ENCODE results near the gene TBXAS1.

Gene TBXAS1

DNA sequence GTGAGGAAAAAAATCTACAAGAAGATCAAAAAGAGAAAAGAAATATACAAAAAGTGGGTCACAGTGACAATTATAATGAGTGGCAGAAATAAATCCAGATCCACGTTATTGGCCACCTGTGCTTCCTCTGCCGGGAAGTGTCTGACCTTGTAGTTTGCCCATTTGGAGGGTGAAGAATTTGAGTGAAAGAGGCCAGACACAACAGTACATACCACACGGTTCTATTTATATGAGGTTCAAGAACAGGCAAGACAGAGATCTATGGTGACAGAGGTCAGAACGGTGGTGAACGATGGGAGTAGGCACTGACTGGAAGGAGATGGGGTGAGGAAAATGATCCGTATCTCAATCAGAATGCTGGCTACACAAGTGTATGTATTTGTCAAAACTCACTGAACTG, 216.6 kb downstream of the TBXAS1 start:
- H3K79me2 ChIP-seq (ENCODE audit: control insufficient read depth, low read length), result no peaks in the 10 kb centered on the region

DNA sequence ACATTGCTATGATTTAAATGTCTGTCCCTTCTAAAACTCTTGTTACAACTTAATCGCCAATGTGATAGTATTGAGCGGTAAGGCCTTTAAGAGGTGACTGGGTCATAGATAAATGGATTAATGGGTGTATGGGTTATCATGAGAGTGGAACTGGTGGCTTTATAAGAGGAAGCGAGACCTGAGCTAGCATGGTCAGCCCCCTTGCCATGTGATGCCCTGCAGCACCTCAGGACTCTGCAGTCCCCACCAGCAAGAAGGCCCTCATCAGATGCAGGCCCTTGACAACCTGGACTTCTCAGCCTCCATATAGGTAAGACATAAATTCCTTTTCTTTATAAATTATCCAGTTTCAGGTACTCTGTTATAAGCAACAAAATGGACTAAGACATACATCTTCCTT, 218.1 kb downstream of the TBXAS1 start:
- Histone ChIP-seq H3K27me3 (ENCODE audit: control insufficient read depth, low read length) (no peaks in the 10 kb centered on the region), H4K20me1 (ENCODE audit: control insufficient read depth, insufficient read depth, low read depth, low read length) (no peaks in the 10 kb centered on the region), H3K27ac (ENCODE audit: low read depth, low read length) (no peak overlapping the region), H3K4me1 (ENCODE audit: control insufficient read depth, low read length) (no peaks in the 10 kb centered on the region), H3K4me2 (ENCODE audit: low read length) (no peak overlapping the region), H3K4me3 (ENCODE audit: low read length) (no peak overlapping the region), H3K36me3 (ENCODE audit: control insufficient read depth, low read length) (no peaks in the 10 kb centered on the region), H3K9me3 (ENCODE audit: control insufficient read depth, insufficient read depth, low read length) (no peaks in the 10 kb centered on the region), H3K9me2 (replicated peaks; ENCODE audit: control insufficient read depth, low read length) (no peaks in the 10 kb centered on the region), H3K79me2 (ENCODE audit: control insufficient read depth, low read length) (no peaks in the 10 kb centered on the region), H3F3A (ENCODE audit: control insufficient read depth, insufficient read depth) (no peaks in the 10 kb centered on the region)
- TF ChIP-seq EZH2phosphoT487 (IDR thresholded peaks at IDR 0.05; ENCODE audit: borderline replicate concordance, low read length) (no peak), CTCF (IDR thresholded peaks at IDR 0.05; ENCODE audit: low read depth, low read length, poor library complexity, severe bottlenecking) (no peak)

More for the DNA sequence above, 216.6 kb downstream of the TBXAS1 start:
- H3K4me2 ChIP-seq (ENCODE audit: low read length), result no peak overlapping the region
- H3K9me2 ChIP-seq (replicated peaks; ENCODE audit: control insufficient read depth, low read length), result no peaks in the 10 kb centered on the region
- no peak overlapping the region for H3K27ac ChIP-seq (ENCODE audit: low read depth, low read length)
- TF ChIP-seq EZH2phosphoT487 (IDR thresholded peaks at IDR 0.05; ENCODE audit: borderline replicate concordance, low read length) (no peak), CTCF (IDR thresholded peaks at IDR 0.05; ENCODE audit: low read depth, low read length, poor library complexity, severe bottlenecking) (no peak)
- no peaks in the 10 kb centered on the region for H3K36me3 ChIP-seq (ENCODE audit: control insufficient read depth, low read length)
- no peaks in the 10 kb centered on the region for H3K27me3 ChIP-seq (ENCODE audit: control insufficient read depth, low read length)
- no peaks in the 10 kb centered on the region for H3K4me1 ChIP-seq (ENCODE audit: control insufficient read depth, low read length)
- H4K20me1 ChIP-seq (ENCODE audit: control insufficient read depth, insufficient read depth, low read depth, low read length), result no peaks in the 10 kb centered on the region
- H3K4me3 ChIP-seq (ENCODE audit: low read length), result no peak overlapping the region
- H3F3A ChIP-seq (ENCODE audit: control insufficient read depth, insufficient read depth), result no peaks in the 10 kb centered on the region
- no peaks in the 10 kb centered on the region for H3K9me3 ChIP-seq (ENCODE audit: control insufficient read depth, insufficient read depth, low read length)

DNA sequence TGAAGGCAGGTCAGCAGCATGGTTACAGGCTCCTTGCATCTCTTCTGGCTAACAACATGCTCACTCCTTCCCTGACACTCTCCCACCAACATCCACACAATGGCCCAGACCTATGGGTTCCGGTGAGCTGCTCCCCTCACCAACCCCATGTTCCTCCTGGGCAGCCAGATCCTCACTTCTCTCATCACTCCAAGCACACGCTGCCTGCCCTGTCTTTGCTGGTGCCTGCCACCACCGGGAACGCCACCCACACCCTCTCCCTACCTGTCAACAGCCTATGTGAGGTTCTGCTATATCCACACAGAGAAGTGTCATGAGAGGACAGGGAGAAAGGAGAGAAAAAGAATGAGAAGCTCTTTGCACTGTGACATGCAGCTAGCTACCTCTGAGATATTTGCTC, 219.1 kb downstream of the TBXAS1 start:
- H3K27me3 ChIP-seq (ENCODE audit: control insufficient read depth, low read length), result no peaks in the 10 kb centered on the region
- H3K4me1 ChIP-seq (ENCODE audit: control insufficient read depth, low read length), result no peaks in the 10 kb centered on the region
- H3K9me3 ChIP-seq (ENCODE audit: control insufficient read depth, insufficient read depth, low read length), result no peaks in the 10 kb centered on the region
- H3K79me2 ChIP-seq (ENCODE audit: control insufficient read depth, low read length), result no peaks in the 10 kb centered on the region
- no peak overlapping the region for H3K4me3 ChIP-seq (ENCODE audit: low read length)
- H3K9me2 ChIP-seq (replicated peaks; ENCODE audit: control insufficient read depth, low read length), result no peaks in the 10 kb centered on the region
- no peak for TF ChIP-seq CTCF (IDR thresholded peaks at IDR 0.05; ENCODE audit: low read depth, low read length, poor library complexity, severe bottlenecking)
- TF ChIP-seq EZH2phosphoT487 (IDR thresholded peaks at IDR 0.05; ENCODE audit: borderline replicate concordance, low read length), result no peak
- no peak overlapping the region for H3K27ac ChIP-seq (ENCODE audit: low read depth, low read length)
- H4K20me1 ChIP-seq (ENCODE audit: control insufficient read depth, insufficient read depth, low read depth, low read length), result no peaks in the 10 kb centered on the region
- H3F3A ChIP-seq (ENCODE audit: control insufficient read depth, insufficient read depth), result no peaks in the 10 kb centered on the region
- H3K4me2 ChIP-seq (ENCODE audit: low read length), result no peak overlapping the region
- H3K36me3 ChIP-seq (ENCODE audit: control insufficient read depth, low read length), result no peaks in the 10 kb centered on the region

- Histone ChIP-seq H3K4me2 (ENCODE audit: low read length) (no peak overlapping the region), H3F3A (ENCODE audit: control insufficient read depth, insufficient read depth) (no peaks in the 10 kb centered on the region), H3K27me3 (ENCODE audit: control insufficient read depth, low read length) (no peaks in the 10 kb centered on the region), H3K36me3 (ENCODE audit: control insufficient read depth, low read length) (no peaks in the 10 kb centered on the region), H3K27ac (ENCODE audit: low read depth, low read length) (no peak overlapping the region), H3K4me3 (ENCODE audit: low read length) (no peak overlapping the region), H3K79me2 (ENCODE audit: control insufficient read depth, low read length) (no peaks in the 10 kb centered on the region), H3K4me1 (ENCODE audit: control insufficient read depth, low read length) (peaks cover 5% of the 10 kb centered on the region), H3K9me3 (ENCODE audit: control insufficient read depth, insufficient read depth, low read length) (no peaks in the 10 kb centered on the region), H4K20me1 (ENCODE audit: control insufficient read depth, insufficient read depth, low read depth, low read length) (no peaks in the 10 kb centered on the region), H3K9me2 (replicated peaks; ENCODE audit: control insufficient read depth, low read length) (no peaks in the 10 kb centered on the region)
- TF ChIP-seq CTCF (IDR thresholded peaks at IDR 0.05; ENCODE audit: low read depth, low read length, poor library complexity, severe bottlenecking), result no peak
- no peak for TF ChIP-seq EZH2phosphoT487 (IDR thresholded peaks at IDR 0.05; ENCODE audit: borderline replicate concordance, low read length)
Measured at GRCh38 chr7:140048989-140049338, 219.9 kb downstream of the TBXAS1 start.

Data from DOHH2 (cell line).